T-cell (primary cell): ENCODE results near the gene TPRX1. TPM values are rescaled to one million over a fixed set of nuclear protein-coding genes. Genes with fewer than 3 reads are reported as not detected.
"Not testable (repeated sequence)": the region's sequence is repeated elsewhere in the genome, so short reads cannot be mapped to it uniquely, and the experiment has no call there.

Experiments
- ATAC-seq, 4 experiments: fragments of 200-7000 bp in 3 of 4; fragments of 150-1000 bp in 1 of 4; cut with Tn5 transposase; replicated peaks in 1 of 4; 1 replicate in 3 of 4; 2 replicates in 1 of 4; pipeline ENCODE4 v1.10.0; 2021; ENCODE audit warnings: moderate library complexity in 3 of 4, mild to moderate bottlenecking in 2 of 4, moderate number of reproducible peaks in 1 of 4
- CTCF ChIA-PET, 2 donors: fragments of 300-600 bp; sonication (Branson Sonifier 250); formaldehyde crosslinking; loops; one replicate each; lab custom pipeline; 2022; ENCODE audit warnings: antibody characterized with exemption in 2 of 2; lab: Charles Lee
- POLR2A ChIA-PET, 2 donors: fragments of 300-600 bp; sonication (Branson Sonifier 250); formaldehyde crosslinking; loops; one replicate each; lab custom pipeline; 2022; ENCODE audit warnings: antibody characterized with exemption in 2 of 2; lab: Charles Lee
- DNase-seq, 35 experiments: peaks; one replicate each; pipeline versions ENCODE4 v3.0.0 to v3.0.0-alpha.2; 2013 to 2023
- H3K27ac ChIP-seq: one replicate; pipeline ENCODE4 v1.5.1; 2013; ENCODE audit warnings: low read length
- H3K27me3 ChIP-seq, 2 experiments: replicated peaks in 1 of 2; 1 replicate in 1 of 2; 2 replicates in 1 of 2; pipeline versions ENCODE4 v1.6.1 to v1.7.0; 2013; ENCODE audit warnings: low read length in 1 of 2, mixed read lengths in 1 of 2; ENCODE audit not compliant: control insufficient read depth in 2 of 2, insufficient read depth in 2 of 2; ENCODE audit errors: extremely low read depth in 1 of 2
- H3K36me3 ChIP-seq, 2 donors: 1 replicate in 1 of 2; 2 replicates in 1 of 2; pipeline versions ENCODE4 v1.6.1 to v1.7.0; 2013; ENCODE audit warnings: low read length in 1 of 2; ENCODE audit not compliant: control insufficient read depth in 2 of 2, insufficient read depth in 1 of 2; ENCODE audit errors: extremely low read depth in 1 of 2
- H3K4me1 ChIP-seq, 2 experiments: 1 replicate in 1 of 2; 2 replicates in 1 of 2; pipeline versions ENCODE4 v1.6.1 to v1.7.0; 2013; ENCODE audit warnings: low read length in 2 of 2, mixed read lengths in 1 of 2; ENCODE audit not compliant: insufficient read depth in 2 of 2, control insufficient read depth in 1 of 2; ENCODE audit errors: extremely low read depth in 1 of 2
- H3K4me3 ChIP-seq, 2 donors: 1 replicate in 1 of 2; 2 replicates in 1 of 2; pipeline versions ENCODE4 v1.5.1 to v1.7.0; 2013; ENCODE audit warnings: mild to moderate bottlenecking in 2 of 2, low read length in 1 of 2, moderate library complexity in 1 of 2; ENCODE audit not compliant: control insufficient read depth in 1 of 2; ENCODE audit errors: extremely low read depth in 1 of 2
- H3K9me3 ChIP-seq: 2 replicates; pipeline ENCODE4 v1.7.0; 2013
- H3K27ac Mint-ChIP-seq, 2 donors: one replicate each; pipeline ENCODE4 v1.8.0; 2020 to 2021; ENCODE audit warnings: mild to moderate bottlenecking in 2 of 2, mixed read lengths in 2 of 2
- H3K27me3 Mint-ChIP-seq, 2 donors: one replicate each; pipeline ENCODE4 v1.8.0; 2021 to 2022; ENCODE audit warnings: mixed read lengths in 2 of 2
- H3K36me3 Mint-ChIP-seq: one replicate; pipeline ENCODE4 v1.8.0; 2021; ENCODE audit warnings: mixed read lengths
- H3K4me1 Mint-ChIP-seq, 3 donors: one replicate each; pipeline ENCODE4 v1.8.0; 2020 to 2022; ENCODE audit warnings: mixed read lengths in 3 of 3, mild to moderate bottlenecking in 1 of 3
- H3K4me3 Mint-ChIP-seq, 3 donors: one replicate each; pipeline ENCODE4 v1.8.0; 2020 to 2022; ENCODE audit warnings: mild to moderate bottlenecking in 3 of 3, mixed read lengths in 3 of 3, moderate library complexity in 3 of 3
- H3K9me3 Mint-ChIP-seq, 3 donors: one replicate each; pipeline ENCODE4 v1.8.0; 2020 to 2022; ENCODE audit warnings: mixed read lengths in 3 of 3
- WGBS: methylation state at CpG from one replicate; pipeline ENCODE4 v1.1.5; 2013; ENCODE audit warnings: missing lambda C conversion rate; ENCODE audit not compliant: insufficient coverage; 5-methylcytosine and 5-hydroxymethylcytosine counted together
- total RNA-seq, 35 experiments: library from RNA in 6 of 35; stranded (reverse) in 6 of 35; fragments of 120-200 nt in 1 of 35; gene quantifications; one replicate each; pipeline versions ENCODE4 v1.2.1 to v1.2.4 and lab custom pipeline; 2013 to 2026

TPRX1 gene
- total RNA-seq, 5 donors from 2014 or later (not counting 1 experiment from before 2014, with no cell fraction given) = not detected

- Mint-ChIP-seq H3K36me3 (no peaks in the 10 kb centered on the region), H3K4me3 (no peak overlapping the region), H3K9me3 (no peaks in the 10 kb centered on the region), H3K27ac (no peak overlapping the region), H3K4me1 (peaks cover 0 to 12% (median 10%) of the 10 kb centered on the region in 3 donors), H3K27me3 (no peaks in the 10 kb centered on the region)
- 0% methylated on average over 1 of the region's 2 CpGs for WGBS
- no peaks in the 10 kb centered on the region for H3K9me3 ChIP-seq
- H3K4me1 ChIP-seq = peaks cover 0 to 2% of the 10 kb centered on the region in 2 experiments
- no peak overlapping the region for H3K27ac ChIP-seq
- H3K36me3 ChIP-seq = no peaks in the 10 kb centered on the region
- DNase-seq (no peak), ATAC-seq (no peak)
- H3K4me3 ChIP-seq = no peak overlapping the region
- CTCF ChIA-PET = interaction anchor here (0.6 to 1.1 kb wide), 3 partner anchors 17 to 1546 kb away, joined by 3 read pairs; no protein-coding TSS in a partner anchor
- POLR2A ChIA-PET = interaction anchor here in 1 of 2 donors (0.6 kb wide), 1 partner anchor 1165 kb away, joined by 9 read pairs; no protein-coding TSS in a partner anchor
- peaks cover 0 to 6% of the 10 kb centered on the region in 2 experiments for H3K27me3 ChIP-seq
Measured at GRCh38 chr19:47767349-47767748, 37.0 kb downstream of the TPRX1 start.

- H3K4me3 Mint-ChIP-seq = no peak overlapping the region
- ChIA-PET POLR2A (interaction anchor here in 1 of 2 donors (0.6 kb wide), 1 partner anchor 1165 kb away, joined by 9 read pairs; no protein-coding TSS in a partner anchor), CTCF (no interaction called here)
- WGBS = 95% methylated on average over 5 of the region's 7 CpGs
- Histone ChIP-seq H3K4me3 (no peak overlapping the region), H3K4me1 (peaks cover 0 to 2% of the 10 kb centered on the region in 2 experiments), H3K27ac (no peak overlapping the region), H3K9me3 (no peaks in the 10 kb centered on the region), H3K27me3 (peaks cover 0 to 6% of the 10 kb centered on the region in 2 experiments), H3K36me3 (no peaks in the 10 kb centered on the region)
- H3K27ac Mint-ChIP-seq = no peak overlapping the region
- ATAC-seq (no peak), DNase-seq (no peak)
- H3K9me3 Mint-ChIP-seq = no peaks in the 10 kb centered on the region
- peaks cover 0 to 12% (median 10%) of the 10 kb centered on the region in 3 donors for H3K4me1 Mint-ChIP-seq
- no peaks in the 10 kb centered on the region for H3K27me3 Mint-ChIP-seq
- H3K36me3 Mint-ChIP-seq = no peaks in the 10 kb centered on the region
Measured at GRCh38 chr19:47766670-47767069, 37.7 kb downstream of the TPRX1 start.

- H3K36me3 Mint-ChIP-seq = no peaks in the 10 kb centered on the region
- H3K9me3 Mint-ChIP-seq = no peaks in the 10 kb centered on the region
- H3K4me3 Mint-ChIP-seq = no peak overlapping the region
- DNase-seq (no peak), ATAC-seq (no peak)
- no peaks in the 10 kb centered on the region for H3K9me3 ChIP-seq
- peaks cover 0 to 12% (median 10%) of the 10 kb centered on the region in 3 donors for H3K4me1 Mint-ChIP-seq
- H3K27me3 Mint-ChIP-seq = no peaks in the 10 kb centered on the region
- 92% methylated on average over 2 of the region's 7 CpGs for WGBS
- no peak overlapping the region for H3K4me3 ChIP-seq
- peaks cover 0 to 6% of the 10 kb centered on the region in 2 experiments for H3K27me3 ChIP-seq
- H3K4me1 ChIP-seq = peaks cover 0 to 2% of the 10 kb centered on the region in 2 experiments
- CTCF ChIA-PET = no interaction called here
- POLR2A ChIA-PET = no interaction called here
- no peak overlapping the region for H3K27ac Mint-ChIP-seq
- no peaks in the 10 kb centered on the region for H3K36me3 ChIP-seq
- no peak overlapping the region for H3K27ac ChIP-seq
Measured at GRCh38 chr19:47766359-47766620, 38.1 kb downstream of the TPRX1 start.

GRCh38 chr19:47765523-47766358, 38.6 kb downstream of the TPRX1 start:
- CTCF ChIA-PET = interaction anchor here (0.7 kb wide), 3 partner anchors 14 to 986 kb away, joined by 4 read pairs; no protein-coding TSS in a partner anchor
- Mint-ChIP-seq H3K36me3 (no peaks in the 10 kb centered on the region), H3K4me1 (peaks cover 0 to 12% (median 10%) of the 10 kb centered on the region in 3 donors), H3K27ac (no peak overlapping the region), H3K27me3 (no peaks in the 10 kb centered on the region), H3K9me3 (no peaks in the 10 kb centered on the region), H3K4me3 (no peak overlapping the region)
- no peaks in the 10 kb centered on the region for H3K9me3 ChIP-seq
- H3K36me3 ChIP-seq = no peaks in the 10 kb centered on the region
- POLR2A ChIA-PET = no interaction called here
- H3K4me3 ChIP-seq = no peak overlapping the region
- H3K27me3 ChIP-seq = peaks cover 0 to 5% of the 10 kb centered on the region in 2 experiments
- peaks cover 0 to 2% of the 10 kb centered on the region in 2 experiments for H3K4me1 ChIP-seq
- DNase-seq = peak in 18 of 35 experiments; percentile 23 to 62 (median 35)
- peak in 3 of 4 experiments; percentile 28 to 40 (median 36) for ATAC-seq
- WGBS = 62% methylated on average over 19 of the region's 19 CpGs
- no peak overlapping the region for H3K27ac ChIP-seq

- H3K9me3 ChIP-seq, H3K36me3 ChIP-seq, H3K36me3 Mint-ChIP-seq, H3K27me3 Mint-ChIP-seq, H3K4me1 ChIP-seq, POLR2A ChIA-PET, H3K9me3 Mint-ChIP-seq, H3K27me3 ChIP-seq, H3K4me3 ChIP-seq, H3K4me1 Mint-ChIP-seq, ATAC-seq, H3K4me3 Mint-ChIP-seq, DNase-seq, H3K27ac ChIP-seq, H3K27ac Mint-ChIP-seq: not testable (repeated sequence)
- no CpG with 5 or more reads among the region's 3 CpGs for WGBS
- CTCF ChIA-PET = interaction anchor here (0.7 kb wide), 3 partner anchors 13 to 987 kb away, joined by 4 to 5 read pairs (median 4); no protein-coding TSS in a partner anchor
Measured at GRCh38 chr19:47764705-47765104, 39.6 kb downstream of the TPRX1 start.

- Mint-ChIP-seq H3K9me3 (no peaks in the 10 kb centered on the region), H3K36me3 (peaks cover 12% of the 10 kb centered on the region), H3K27me3 (no peaks in the 10 kb centered on the region), H3K27ac (no peak overlapping the region), H3K4me1 (no peaks in the 10 kb centered on the region), H3K4me3 (no peak overlapping the region)
- Histone ChIP-seq H3K27ac (no peak overlapping the region), H3K9me3 (no peaks in the 10 kb centered on the region), H3K4me3 (no peak overlapping the region), H3K36me3 (peaks cover 4 to 15% of the 10 kb centered on the region in 2 donors), H3K27me3 (peaks cover 0 to 3% of the 10 kb centered on the region in 2 experiments), H3K4me1 (no peaks in the 10 kb centered on the region)
- 93% methylated on average over 12 of the region's 18 CpGs for WGBS
- ATAC-seq (peak in 1 of 4 experiments; percentile 5), DNase-seq (no peak)
- ChIA-PET POLR2A (no interaction called here), CTCF (interaction anchor here in 1 of 2 donors (0.6 kb wide), 1 partner anchor 1270 kb away, joined by 12 read pairs; no protein-coding TSS in a partner anchor)
Measured at GRCh38 chr19:47762615-47763308, 41.6 kb downstream of the TPRX1 start.
